HL-60/S4 treated with phorbol 12-myristate 13-acetate at 8.2 ng/mL for 4 days and 3 days (cell line): ENCODE data around the gene CELSR1.
"Not testable (repeated sequence)": the region's sequence is repeated elsewhere in the genome, so short reads cannot be mapped to it uniquely, and the experiment has no call there.

Source experiments
- in situ Hi-C: fragments of 300-500 bp; cut with MboI; formaldehyde crosslinking; loops from 2 replicates; pipeline ENCODE4 v1.15.0; 2022; ENCODE audit warnings: low sequenced_read_pairs

Gene CELSR1

GRCh38 chr22:46515208-46516111 lies 22.0 kb downstream of the CELSR1 start:
- in situ Hi-C loops, result no loop called here

GRCh38 chr22:46514592-46515207 lies 22.7 kb downstream of the CELSR1 start:
- in situ Hi-C loops, result no loop called here

- in situ Hi-C loops, result no loop called here
Measured at GRCh38 chr22:46513908-46514550, 23.4 kb downstream of the CELSR1 start.

GRCh38 chr22:46512683-46513082 lies 24.7 kb downstream of the CELSR1 start:
- in situ Hi-C loops, result no loop called here

- in situ Hi-C loops, result no loop called here
Measured at GRCh38 chr22:46512039-46512370, 25.4 kb downstream of the CELSR1 start.

- in situ Hi-C loops, result no loop called here
Measured at GRCh38 chr22:46511151-46512038, 26.0 kb downstream of the CELSR1 start.

- in situ Hi-C loops, result no loop called here
Measured at GRCh38 chr22:46509416-46510089, 27.9 kb downstream of the CELSR1 start.

- in situ Hi-C loops, result no loop called here
Measured at GRCh38 chr22:46508491-46508999, 28.9 kb downstream of the CELSR1 start.

GRCh38 chr22:46507451-46508425 lies 29.7 kb downstream of the CELSR1 start:
- in situ Hi-C loops, result no loop called here

- in situ Hi-C loops, result no loop called here
Measured at GRCh38 chr22:46504584-46504983, 32.8 kb downstream of the CELSR1 start.

- in situ Hi-C loops, result no loop called here
Measured at GRCh38 chr22:46502440-46503175, 34.8 kb downstream of the CELSR1 start.

- in situ Hi-C loops, result no loop called here
Measured at GRCh38 chr22:46501701-46502100, 35.7 kb downstream of the CELSR1 start.

- in situ Hi-C loops, result not testable (repeated sequence)
Measured at GRCh38 chr22:46501265-46501664, 36.2 kb downstream of the CELSR1 start.

GRCh38 chr22:46500201-46500600 lies 37.2 kb downstream of the CELSR1 start:
- in situ Hi-C loops, result no loop called here

GRCh38 chr22:46499805-46500189 lies 37.6 kb downstream of the CELSR1 start:
- in situ Hi-C loops, result no loop called here

GRCh38 chr22:46491946-46492345 lies 45.5 kb downstream of the CELSR1 start:
- in situ Hi-C loops, result no loop called here

- in situ Hi-C loops, result no loop called here
Measured at GRCh38 chr22:46490538-46490937, 46.9 kb downstream of the CELSR1 start.

GRCh38 chr22:46486996-46487717 lies 50.3 kb downstream of the CELSR1 start:
- in situ Hi-C loops, result no loop called here
